Endodermal cell (in vitro differentiated cells): Measurements from ENCODE around the gene GARS1. TPM values are rescaled to one million over a fixed set of nuclear protein-coding genes. Genes with fewer than 3 reads are reported as not detected.

Experiments
- DNase-seq: peaks from one replicate; pipeline ENCODE4 v3.0.0-alpha.2; 2017
- H3K27ac ChIP-seq: 2 replicates; pipeline ENCODE4 v1.5.1; 2013; ENCODE audit warnings: mild to moderate bottlenecking, low read depth, low read length, moderate library complexity
- H3K27me3 ChIP-seq: 2 replicates; pipeline ENCODE4 v1.6.1; 2013; ENCODE audit warnings: mild to moderate bottlenecking, low read length, moderate library complexity; ENCODE audit not compliant: insufficient read depth, control insufficient read depth, poor library complexity, severe bottlenecking
- H3K36me3 ChIP-seq: 2 replicates; pipeline ENCODE4 v1.7.0; 2013; ENCODE audit warnings: mild to moderate bottlenecking, low read length, moderate library complexity; ENCODE audit not compliant: control insufficient read depth, insufficient read depth
- H3K4me1 ChIP-seq: one replicate; pipeline ENCODE4 v1.7.0; 2013; ENCODE audit warnings: low read length; ENCODE audit not compliant: control insufficient read depth, insufficient read depth
- H3K4me3 ChIP-seq: 2 replicates; pipeline ENCODE4 v1.5.1; 2013; ENCODE audit warnings: mild to moderate bottlenecking, low read length, moderate library complexity
- H3K9ac ChIP-seq: 2 replicates; pipeline ENCODE4 v1.6.1; 2013; ENCODE audit warnings: mild to moderate bottlenecking, low read length, moderate library complexity; ENCODE audit not compliant: poor library complexity, severe bottlenecking; ENCODE audit errors: extremely low read depth
- H3K9me3 ChIP-seq: 2 replicates; pipeline ENCODE4 v1.6.1; 2013; ENCODE audit warnings: mild to moderate bottlenecking, low read length, moderate library complexity; ENCODE audit not compliant: control insufficient read depth
- H3K27ac Mint-ChIP-seq: 2 replicates; pipeline ENCODE4 v1.8.0; 2020; ENCODE audit warnings: mixed read lengths
- H3K27me3 Mint-ChIP-seq: 2 replicates; pipeline ENCODE4 v1.8.0; 2021; ENCODE audit warnings: mild to moderate bottlenecking, mixed read lengths; ENCODE audit not compliant: insufficient read depth
- H3K36me3 Mint-ChIP-seq: 2 replicates; pipeline ENCODE4 v1.8.0; 2020; ENCODE audit warnings: low read depth, mixed read lengths
- H3K4me1 Mint-ChIP-seq: 2 replicates; pipeline ENCODE4 v1.8.0; 2020; ENCODE audit warnings: mixed read lengths
- H3K4me3 Mint-ChIP-seq: 2 replicates; pipeline ENCODE4 v1.8.0; 2020; ENCODE audit warnings: mild to moderate bottlenecking, moderate library complexity, mixed read lengths
- H3K9me3 Mint-ChIP-seq: 2 replicates; pipeline ENCODE4 v1.8.0; 2020; ENCODE audit warnings: mild to moderate bottlenecking, mixed read lengths
- WGBS, 2 experiments: methylation state at CpG; one replicate each; pipeline versions ENCODE4 v1.1.5 to v1.1.7; 2013; ENCODE audit warnings: missing lambda C conversion rate in 2 of 2, mixed read lengths in 1 of 2; ENCODE audit not compliant: insufficient coverage in 1 of 2, insufficient read length in 1 of 2; 5-methylcytosine and 5-hydroxymethylcytosine counted together
- total RNA-seq, 2 donors: library from RNA; stranded (reverse); fragmentation: NEBNext Ultra II Directional in 1 of 2; extraction: Animal tissue kit (Norgen Biotek cat#: 25700) in 1 of 2; gene quantifications; 2 replicates in 1 of 2; 3 replicates in 1 of 2; pipeline ENCODE4 v1.2.1, GENCODE V29; 2021
- TF ChIP-seq, protein P1 (sequence below): fragments of 200-600 bp; sonication (generic); conservative IDR thresholded peaks from 2 replicates; pipeline ENCODE4 v1.5.0; 2021; ENCODE audit warnings: antibody characterized with exemption, mild to moderate bottlenecking

Gene GARS1
- total RNA-seq, 2 donors from 2014 or later: 113 to 121 TPM

DNA sequence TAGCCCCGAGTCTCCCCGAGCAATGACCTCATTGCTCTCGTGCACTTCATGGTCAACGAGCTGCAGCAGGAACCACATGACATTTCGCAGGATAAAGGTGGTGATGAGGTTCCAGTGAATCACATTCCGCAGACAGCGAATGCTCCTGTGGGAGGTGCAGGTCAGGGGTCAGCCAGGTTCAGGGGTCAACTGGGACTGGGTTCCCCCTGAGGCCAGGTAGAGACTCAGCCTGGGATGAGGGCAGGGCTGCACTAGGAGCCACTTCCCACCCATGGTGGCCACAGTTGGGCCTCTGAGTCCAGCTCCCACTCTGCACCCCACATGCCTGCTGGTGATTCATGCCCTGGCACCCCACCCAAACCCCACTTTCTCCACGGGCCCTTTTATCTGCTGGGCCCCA, 70.4 kb downstream of the GARS1 start:
- 87 to 89% methylated on average over 4 to 8 of the region's 8 CpGs for WGBS, 2 experiments
- Histone ChIP-seq H3K4me3 (no peak overlapping the region), H3K27me3 (no peaks in the 10 kb centered on the region), H3K9ac (no peak overlapping the region), H3K36me3 (no peaks in the 10 kb centered on the region), H3K9me3 (no peaks in the 10 kb centered on the region), H3K4me1 (no peaks in the 10 kb centered on the region), H3K27ac (no peak overlapping the region)
- Mint-ChIP-seq H3K27ac (no peak overlapping the region), H3K9me3 (no peaks in the 10 kb centered on the region), H3K36me3 (peaks cover 2% of the 10 kb centered on the region), H3K27me3 (no peaks in the 10 kb centered on the region), H3K4me3 (no peak overlapping the region), H3K4me1 (no peaks in the 10 kb centered on the region)
- TF ChIP-seq, protein P1, sequence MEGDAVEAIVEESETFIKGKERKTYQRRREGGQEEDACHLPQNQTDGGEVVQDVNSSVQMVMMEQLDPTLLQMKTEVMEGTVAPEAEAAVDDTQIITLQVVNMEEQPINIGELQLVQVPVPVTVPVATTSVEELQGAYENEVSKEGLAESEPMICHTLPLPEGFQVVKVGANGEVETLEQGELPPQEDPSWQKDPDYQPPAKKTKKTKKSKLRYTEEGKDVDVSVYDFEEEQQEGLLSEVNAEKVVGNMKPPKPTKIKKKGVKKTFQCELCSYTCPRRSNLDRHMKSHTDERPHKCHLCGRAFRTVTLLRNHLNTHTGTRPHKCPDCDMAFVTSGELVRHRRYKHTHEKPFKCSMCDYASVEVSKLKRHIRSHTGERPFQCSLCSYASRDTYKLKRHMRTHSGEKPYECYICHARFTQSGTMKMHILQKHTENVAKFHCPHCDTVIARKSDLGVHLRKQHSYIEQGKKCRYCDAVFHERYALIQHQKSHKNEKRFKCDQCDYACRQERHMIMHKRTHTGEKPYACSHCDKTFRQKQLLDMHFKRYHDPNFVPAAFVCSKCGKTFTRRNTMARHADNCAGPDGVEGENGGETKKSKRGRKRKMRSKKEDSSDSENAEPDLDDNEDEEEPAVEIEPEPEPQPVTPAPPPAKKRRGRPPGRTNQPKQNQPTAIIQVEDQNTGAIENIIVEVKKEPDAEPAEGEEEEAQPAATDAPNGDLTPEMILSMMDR: no peak
- no peak for DNase-seq

DNA sequence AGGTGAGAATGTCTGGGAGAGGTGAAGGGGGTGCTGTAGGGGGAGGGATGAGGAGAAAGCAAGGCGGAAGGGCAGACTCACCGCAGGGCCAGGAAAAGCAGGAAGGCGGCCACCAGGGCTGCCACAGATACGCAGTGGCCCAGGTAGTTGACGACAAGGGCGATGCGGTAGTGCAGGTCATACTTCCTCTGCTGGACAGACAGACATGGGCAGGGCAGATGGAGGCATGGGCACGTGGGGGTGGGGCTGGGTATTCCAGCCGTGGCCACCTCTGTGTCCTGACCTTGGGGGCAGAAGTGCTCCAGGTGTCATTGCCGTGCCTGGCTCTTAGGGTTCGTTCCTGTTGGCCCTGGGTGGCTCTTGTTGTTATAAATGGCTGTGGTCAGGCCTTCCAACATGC, 70.8 kb downstream of the GARS1 start:
- no peaks in the 10 kb centered on the region for H3K4me1 ChIP-seq
- H3K27me3 Mint-ChIP-seq: no peaks in the 10 kb centered on the region
- H3K27ac Mint-ChIP-seq: no peak overlapping the region
- H3K4me3 Mint-ChIP-seq: no peak overlapping the region
- no peaks in the 10 kb centered on the region for H3K27me3 ChIP-seq
- DNase-seq: no peak
- H3K36me3 ChIP-seq: no peaks in the 10 kb centered on the region
- WGBS, 2 experiments: 81 to 92% methylated on average over 4 to 11 of the region's 11 CpGs
- H3K36me3 Mint-ChIP-seq: peaks cover 2% of the 10 kb centered on the region
- H3K9me3 ChIP-seq: no peaks in the 10 kb centered on the region
- TF ChIP-seq, protein P1: no peak
- H3K9ac ChIP-seq: no peak overlapping the region
- no peak overlapping the region for H3K27ac ChIP-seq
- H3K9me3 Mint-ChIP-seq: no peaks in the 10 kb centered on the region
- no peaks in the 10 kb centered on the region for H3K4me1 Mint-ChIP-seq
- H3K4me3 ChIP-seq: no peak overlapping the region

DNA sequence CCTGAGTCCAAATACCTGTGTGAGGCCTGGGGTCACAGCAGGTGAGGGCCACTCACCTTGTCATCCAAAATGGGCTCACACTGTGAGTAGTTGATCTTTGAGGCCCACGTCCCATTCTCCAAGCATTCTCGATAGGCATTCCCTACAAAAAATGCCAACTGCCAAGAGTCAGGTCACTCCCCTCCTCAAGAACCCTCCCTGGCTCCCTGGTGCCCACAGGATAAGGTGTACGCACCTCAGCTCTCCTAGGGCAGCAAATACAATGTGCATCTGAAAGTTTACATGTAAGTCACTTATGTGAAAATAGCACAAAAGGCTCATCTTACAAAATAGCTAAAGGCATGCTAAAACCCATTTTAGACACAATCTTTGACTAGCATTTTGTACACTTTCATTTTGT, 72.5 kb downstream of the GARS1 start:
- H3K27me3 Mint-ChIP-seq: no peaks in the 10 kb centered on the region
- H3K36me3 Mint-ChIP-seq: peaks cover 2% of the 10 kb centered on the region
- no peak overlapping the region for H3K27ac Mint-ChIP-seq
- no peak overlapping the region for H3K4me3 ChIP-seq
- WGBS, 2 experiments: 88% methylated on average over 3 of the region's 3 CpGs; no CpG with 5 or more reads in 1 of the 2 experiments
- H3K4me3 Mint-ChIP-seq: no peak overlapping the region
- H3K36me3 ChIP-seq: no peaks in the 10 kb centered on the region
- H3K9me3 Mint-ChIP-seq: no peaks in the 10 kb centered on the region
- no peak overlapping the region for H3K27ac ChIP-seq
- TF ChIP-seq, protein P1: no peak
- H3K9ac ChIP-seq: no peak overlapping the region
- H3K27me3 ChIP-seq: no peaks in the 10 kb centered on the region
- no peaks in the 10 kb centered on the region for H3K4me1 ChIP-seq
- DNase-seq: no peak
- no peaks in the 10 kb centered on the region for H3K4me1 Mint-ChIP-seq
- H3K9me3 ChIP-seq: no peaks in the 10 kb centered on the region
